Measurements from ENCODE around the gene C11orf58.

The C11orf58 gene

GRCh38 chr11:16796311-16796710 lies 57.9 kb downstream of the C11orf58 start:
- Histone ChIP-seq H3K4me3 (ENCODE audit: low read depth, low read length) (no peak overlapping the region), H3K9me3 (ENCODE audit: control insufficient read depth, low read length) (no peaks in the 10 kb centered on the region), H3K79me2 (no peaks in the 10 kb centered on the region), H3K9ac (no peak overlapping the region), H3K4me1 (peaks cover 5% of the 10 kb centered on the region), H2AFZ (no peak overlapping the region), H3K27ac (no peak overlapping the region), H3K36me3 (ENCODE audit: control insufficient read depth, insufficient read depth, low read length) (no peaks in the 10 kb centered on the region), H3K27me3 (ENCODE audit: control insufficient read depth, insufficient read depth, low read length) (no peaks in the 10 kb centered on the region), H3K4me2 (ENCODE audit: low read length) (no peak overlapping the region)
- TF ChIP-seq CTCF (IDR thresholded peaks at IDR 0.05): no peak

GRCh38 chr11:16797776-16798175 lies 59.3 kb downstream of the C11orf58 start:
- no peak overlapping the region for H3K4me2 ChIP-seq (ENCODE audit: low read length)
- H3K27ac ChIP-seq: no peak overlapping the region
- H2AFZ ChIP-seq: no peak overlapping the region
- H3K4me3 ChIP-seq (ENCODE audit: low read depth, low read length): no peak overlapping the region
- H3K4me1 ChIP-seq: no peaks in the 10 kb centered on the region
- no peak overlapping the region for H3K9ac ChIP-seq
- H3K9me3 ChIP-seq (ENCODE audit: control insufficient read depth, low read length): no peaks in the 10 kb centered on the region
- H3K79me2 ChIP-seq: no peaks in the 10 kb centered on the region
- no peaks in the 10 kb centered on the region for H3K36me3 ChIP-seq (ENCODE audit: control insufficient read depth, insufficient read depth, low read length)
- no peak for TF ChIP-seq CTCF (IDR thresholded peaks at IDR 0.05)
- no peaks in the 10 kb centered on the region for H3K27me3 ChIP-seq (ENCODE audit: control insufficient read depth, insufficient read depth, low read length)

GRCh38 chr11:16799221-16799620 lies 60.8 kb downstream of the C11orf58 start:
- H2AFZ ChIP-seq: no peak overlapping the region
- H3K9ac ChIP-seq: no peak overlapping the region
- H3K36me3 ChIP-seq (ENCODE audit: control insufficient read depth, insufficient read depth, low read length): no peaks in the 10 kb centered on the region
- no peak for TF ChIP-seq CTCF (IDR thresholded peaks at IDR 0.05)
- no peaks in the 10 kb centered on the region for H3K79me2 ChIP-seq
- H3K27ac ChIP-seq: no peak overlapping the region
- H3K4me3 ChIP-seq (ENCODE audit: low read depth, low read length): no peak overlapping the region
- no peaks in the 10 kb centered on the region for H3K4me1 ChIP-seq
- no peaks in the 10 kb centered on the region for H3K9me3 ChIP-seq (ENCODE audit: control insufficient read depth, low read length)
- no peaks in the 10 kb centered on the region for H3K27me3 ChIP-seq (ENCODE audit: control insufficient read depth, insufficient read depth, low read length)
- no peak overlapping the region for H3K4me2 ChIP-seq (ENCODE audit: low read length)

GRCh38 chr11:16799890-16800289 lies 61.4 kb downstream of the C11orf58 start:
- Histone ChIP-seq H3K27ac (no peak overlapping the region), H3K4me1 (peaks cover 3% of the 10 kb centered on the region), H3K27me3 (ENCODE audit: control insufficient read depth, insufficient read depth, low read length) (no peaks in the 10 kb centered on the region), H3K4me2 (ENCODE audit: low read length) (no peak overlapping the region), H3K36me3 (ENCODE audit: control insufficient read depth, insufficient read depth, low read length) (no peaks in the 10 kb centered on the region), H3K9ac (no peak overlapping the region), H3K9me3 (ENCODE audit: control insufficient read depth, low read length) (no peaks in the 10 kb centered on the region), H3K79me2 (no peaks in the 10 kb centered on the region), H2AFZ (no peak overlapping the region), H3K4me3 (ENCODE audit: low read depth, low read length) (no peak overlapping the region)
- no peak for TF ChIP-seq CTCF (IDR thresholded peaks at IDR 0.05)

- H3K4me3 ChIP-seq (ENCODE audit: low read depth, low read length): no peak overlapping the region
- no peak for TF ChIP-seq CTCF (IDR thresholded peaks at IDR 0.05)
- no peak overlapping the region for H3K9ac ChIP-seq
- H3K36me3 ChIP-seq (ENCODE audit: control insufficient read depth, insufficient read depth, low read length): no peaks in the 10 kb centered on the region
- H3K27me3 ChIP-seq (ENCODE audit: control insufficient read depth, insufficient read depth, low read length): no peaks in the 10 kb centered on the region
- no peaks in the 10 kb centered on the region for H3K9me3 ChIP-seq (ENCODE audit: control insufficient read depth, low read length)
- no peak overlapping the region for H3K27ac ChIP-seq
- no peak overlapping the region for H2AFZ ChIP-seq
- H3K79me2 ChIP-seq: no peaks in the 10 kb centered on the region
- peaks cover 3% of the 10 kb centered on the region for H3K4me1 ChIP-seq
- no peak overlapping the region for H3K4me2 ChIP-seq (ENCODE audit: low read length)
Observed at GRCh38 chr11:16800382-16800781, 61.9 kb downstream of the C11orf58 start.
